ENCODE measurements around the gene CREB3L2.

GRCh38 chr7:137885678-137886077 is 116.2 kb downstream of the CREB3L2 start:
- TF ChIP-seq EZH2 (IDR thresholded peaks at IDR 0.05; ENCODE audit: low read length, missing control alignments) (no peak), CTCF (conservative IDR thresholded peaks at IDR 0.05 in 1 of 2, IDR thresholded peaks at IDR 0.05 in 1 of 2; ENCODE audit: low read depth in 1 of 2, low read length in 2 of 2) (no peak)

Measured in fibroblast of lung (primary cell).